IMR-90 (cell line): ENCODE results near the gene ACOT9. TPM values are rescaled to one million over a fixed set of nuclear protein-coding genes. Genes with fewer than 3 reads are reported as not detected.

Source experiments
- ATAC-seq: fragments of 200-7000 bp; cut with Tn5 transposase; 2 replicates; pipeline ENCODE4 v1.9.1; 2020; ENCODE audit warnings: low read depth, mild to moderate bottlenecking, moderate library complexity
- BruUV-seq: library from RNA; stranded (reverse); fragments of 400-500 nt; replicated peaks from 2 replicates; lab custom pipeline; 2021; lab: Mats Ljungman, UMichigan
- CTCF ChIA-PET: fragments of 300-600 bp; formaldehyde crosslinking; extraction: SDS; loops from one replicate; lab custom pipeline; 2021; ENCODE audit warnings: antibody characterized with exemption; lab: Yijun Ruan, JAX
- POLR2A ChIA-PET: fragments of 300-600 bp; sonication (Branson Sonifier 250); formaldehyde crosslinking; loops from one replicate; lab custom pipeline; 2022; ENCODE audit warnings: antibody characterized with exemption; ENCODE audit not compliant: unreplicated experiment; lab: Charles Lee
- DNase-seq: peaks from one replicate; pipeline ENCODE4 v3.0.0; 2013
- H2AFZ ChIP-seq: replicated peaks from 2 replicates; pipeline ENCODE3; 2013; ENCODE audit warnings: low read length, mild to moderate bottlenecking; ENCODE audit not compliant: poor library complexity
- H2AK5ac ChIP-seq: 2 replicates; pipeline ENCODE4 v1.6.1; 2013; ENCODE audit warnings: low read depth, low read length, inconsistent platforms
- H2AK9ac ChIP-seq: replicated peaks from 2 replicates; pipeline ENCODE3; 2013; ENCODE audit warnings: mild to moderate bottlenecking, low read depth, low read length, moderate library complexity; ENCODE audit not compliant: poor library complexity
- H2BK120ac ChIP-seq: 2 replicates; pipeline ENCODE4 v1.6.1; 2013; ENCODE audit warnings: low read depth, low read length, inconsistent platforms
- H2BK15ac ChIP-seq: 3 replicates; pipeline ENCODE4 v1.6.1; 2013; ENCODE audit warnings: low read depth, low read length, inconsistent platforms
- H2BK20ac ChIP-seq: 2 replicates; pipeline ENCODE4 v1.6.1; 2013; ENCODE audit warnings: low read depth, mild to moderate bottlenecking, inconsistent platforms, low read length, moderate library complexity
- H2BK5ac ChIP-seq: 2 replicates; pipeline ENCODE4 v1.6.1; 2013; ENCODE audit warnings: mild to moderate bottlenecking, low read depth, low read length, inconsistent platforms; ENCODE audit not compliant: poor library complexity, severe bottlenecking
- H3K14ac ChIP-seq: replicated peaks from 2 replicates; pipeline ENCODE4 v1.6.1; 2013; ENCODE audit warnings: low read depth, low read length, inconsistent platforms
- H3K18ac ChIP-seq: 2 replicates; pipeline ENCODE4 v1.6.1; 2013; ENCODE audit warnings: low read depth, low read length, control low read depth
- H3K23ac ChIP-seq: 2 replicates; pipeline ENCODE4 v1.6.1; 2013; ENCODE audit warnings: low read depth, low read length, inconsistent platforms
- H3K27ac ChIP-seq: 2 replicates; pipeline ENCODE4 v1.5.1; 2013; ENCODE audit warnings: mild to moderate bottlenecking, control low read depth, low read length; ENCODE audit not compliant: insufficient read depth
- H3K27me3 ChIP-seq: 2 replicates; pipeline ENCODE4 v1.6.1; 2013; ENCODE audit warnings: low read length; ENCODE audit not compliant: control insufficient read depth, insufficient read depth
- H3K36me3 ChIP-seq: 2 replicates; pipeline ENCODE4 v1.6.1; 2013; ENCODE audit warnings: low read length, mixed read lengths; ENCODE audit not compliant: control insufficient read depth, insufficient read depth
- H3K4ac ChIP-seq: 2 replicates; pipeline ENCODE4 v1.6.1; 2013; ENCODE audit warnings: low read depth, low read length, inconsistent platforms
- H3K4me1 ChIP-seq: 2 replicates; pipeline ENCODE4 v1.6.1; 2013; ENCODE audit warnings: low read length, mixed read lengths; ENCODE audit not compliant: control insufficient read depth, insufficient read depth
- H3K4me2 ChIP-seq: 2 replicates; pipeline ENCODE4 v1.6.1; 2013; ENCODE audit warnings: low read depth, mild to moderate bottlenecking, control low read depth, low read length, moderate library complexity
- H3K4me3 ChIP-seq: 2 replicates; pipeline ENCODE4 v1.5.1; 2013; ENCODE audit warnings: low read depth, mild to moderate bottlenecking, control low read depth, low read length, moderate library complexity; ENCODE audit not compliant: insufficient read depth
- H3K56ac ChIP-seq: 2 replicates; pipeline ENCODE4 v1.6.1; 2013; ENCODE audit warnings: low read length, inconsistent platforms; ENCODE audit not compliant: insufficient read depth; ENCODE audit errors: extremely low read depth
- H3K79me1 ChIP-seq, 2 experiments: 2 replicates each; pipeline ENCODE4 v1.6.1; 2013; ENCODE audit warnings: low read length in 2 of 2, inconsistent platforms in 1 of 2, low read depth in 1 of 2
- H3K9ac ChIP-seq: 2 replicates; pipeline ENCODE4 v1.6.1; 2013; ENCODE audit warnings: low read depth, low read length, control low read depth
- H3K9me1 ChIP-seq: 2 replicates; pipeline ENCODE4 v1.6.1; 2013; ENCODE audit warnings: low read length, inconsistent platforms; ENCODE audit not compliant: insufficient read depth
- H3K9me3 ChIP-seq: 2 replicates; pipeline ENCODE4 v1.6.1; 2013; ENCODE audit warnings: low read length; ENCODE audit not compliant: control insufficient read depth, insufficient read depth
- H4K20me1 ChIP-seq: 2 replicates; pipeline ENCODE4 v1.6.1; 2013; ENCODE audit warnings: low read length, inconsistent platforms; ENCODE audit not compliant: insufficient read depth
- H4K5ac ChIP-seq: 2 replicates; pipeline ENCODE4 v1.6.1; 2013; ENCODE audit warnings: mild to moderate bottlenecking, low read depth, low read length, control low read depth
- H4K8ac ChIP-seq, 2 experiments: 2 replicates each; pipeline ENCODE4 v1.6.1; 2013; ENCODE audit warnings: low read depth in 2 of 2, low read length in 2 of 2, control low read depth in 1 of 2, inconsistent platforms in 1 of 2
- H4K91ac ChIP-seq: 2 replicates; pipeline ENCODE4 v1.6.1; 2013; ENCODE audit warnings: low read depth, low read length, inconsistent platforms; ENCODE audit not compliant: insufficient read depth
- BHLHE40 ChIP-seq: fragments of 150-350 bp; IDR thresholded peaks from 2 replicates; pipeline ENCODE4 v1.6.1; 2016; ENCODE audit warnings: mild to moderate bottlenecking, low read depth, low read length
- CEBPB ChIP-seq: IDR thresholded peaks from 2 replicates; pipeline ENCODE4 v1.6.1; 2012; ENCODE audit warnings: low read depth, low read length, improper control_type of control experiment
- CHD1 ChIP-seq: IDR thresholded peaks from 2 replicates; pipeline ENCODE4 v1.6.1; 2012; ENCODE audit warnings: low read depth, low read length, improper control_type of control experiment
- FOS ChIP-seq: fragments of 150-350 bp; IDR thresholded peaks from 2 replicates; pipeline ENCODE4 v1.6.1; 2016; ENCODE audit warnings: low read depth, low read length
- POLR2A ChIP-seq: IDR thresholded peaks from 2 replicates; pipeline ENCODE4 v1.6.1; 2012; ENCODE audit warnings: mild to moderate bottlenecking, low read depth, low read length
- RAD21 ChIP-seq: IDR thresholded peaks from 2 replicates; pipeline ENCODE4 v1.6.1; 2012; ENCODE audit warnings: low read length, improper control_type of control experiment
- WGBS, 2 experiments: methylation state at CpG; one replicate each; pipeline versions ENCODE4 v1.1.5 to v1.1.7; 2013; ENCODE audit warnings: missing lambda C conversion rate in 2 of 2; ENCODE audit not compliant: insufficient read length in 1 of 2; ENCODE audit errors: extremely low coverage in 2 of 2; 5-methylcytosine and 5-hydroxymethylcytosine counted together
- dilution Hi-C: fragments of 300-500 bp; cut with HindIII; formaldehyde crosslinking; loops from one replicate; pipeline ENCODE4 v1.14.3; 2018; ENCODE audit warnings: low sequenced_read_pairs; ENCODE audit not compliant: unreplicated experiment
- in situ Hi-C: fragments of 300-500 bp; cut with MboI; formaldehyde crosslinking; loops from 3 replicates; pipeline ENCODE4 v1.14.3; 2019; ENCODE audit warnings: low sequenced_read_pairs, inconsistent platforms, mixed read lengths
- intact Hi-C: fragments of 100-400 bp; cut with micrococcal nuclease; formaldehyde crosslinking; loops from 2 replicates; pipeline ENCODE4 v1.10.0; 2022
- polyA plus RNA-seq, 3 experiments: library from polyadenylated mRNA; depleted of rRNA; stranded (reverse); fragments of >200 nt; gene quantifications; 2 replicates each; pipeline ENCODE4 v1.2.3, GENCODE V29; 2012; ENCODE audit warnings: low replicate concordance in 1 of 3
- total RNA-seq: library from RNA; depleted of rRNA; stranded (reverse); fragments of >200 nt; gene quantifications from 2 replicates; pipeline ENCODE4 v1.2.3, GENCODE V29; 2012
- TF ChIP-seq, protein P1 (sequence below): fragments of 150-350 bp; IDR thresholded peaks from 2 replicates; pipeline ENCODE4 v1.6.1; 2016; ENCODE audit warnings: low read depth, mild to moderate bottlenecking, low read length, moderate library complexity, borderline replicate concordance

The ACOT9 gene
- total and polyA plus RNA-seq, 2 of the 4 experiments (the other 2 are of a cell fraction), result 43.5 to 47.3 TPM

DNA sequence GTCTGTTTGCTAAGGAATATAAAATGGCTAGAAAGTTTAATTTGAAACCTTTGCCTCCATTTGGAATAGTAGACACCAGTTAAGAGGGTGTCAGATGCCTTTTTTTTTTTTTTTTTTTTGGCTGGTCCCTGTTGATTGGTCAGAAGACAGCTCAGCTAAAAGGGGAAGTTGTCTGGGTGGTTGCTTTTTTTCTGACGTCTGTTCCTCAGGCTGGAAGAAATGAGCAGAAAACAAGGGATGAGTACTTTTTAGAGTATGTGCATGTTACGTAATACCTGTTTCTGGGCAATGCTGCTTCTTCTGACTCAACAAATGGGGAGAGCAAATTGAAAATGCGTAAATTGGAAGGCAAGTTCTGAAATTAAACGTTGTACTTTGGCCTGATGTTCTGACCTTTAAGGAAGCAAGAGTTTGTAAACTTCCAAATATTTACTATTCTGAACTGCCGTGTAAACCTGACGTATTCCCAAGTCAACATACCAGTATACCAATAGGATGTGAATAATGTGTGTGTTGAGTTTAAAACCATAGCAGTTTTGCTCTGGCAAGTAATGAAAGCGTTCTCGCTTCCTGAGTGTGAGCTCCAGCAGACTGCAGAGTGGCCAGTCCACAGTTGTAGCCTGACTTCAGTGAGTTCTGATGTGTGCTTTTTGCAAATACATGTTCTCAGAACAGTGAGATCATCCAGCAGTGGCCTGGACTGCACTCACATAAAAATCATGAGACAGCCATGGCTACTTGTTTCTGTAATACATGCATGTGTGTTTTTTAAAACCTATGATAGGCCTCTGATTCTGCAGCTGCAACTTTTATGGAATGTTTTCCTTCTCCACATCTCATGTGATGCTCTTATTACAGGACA, 41.6 kb upstream of the ACOT9 start:
- Histone ChIP-seq H3K23ac (no peak overlapping the region), H3K4me2 (peak overlapping the region; percentile 97), H3K4me3 (peak overlapping the region; percentile 74), H4K5ac (no peak overlapping the region), H2AFZ (no peak overlapping the region), H2AK9ac (no peak overlapping the region), H2AK5ac (no peak overlapping the region), H4K20me1 (peaks cover 3% of the 10 kb centered on the region; the same call in 1 of the 2 replicates), H3K79me1 (peaks cover 0 to 5% of the 10 kb centered on the region in 2 experiments; a peak in 2 of 4 replicates), H4K8ac (no peak overlapping the region), H3K14ac (no peak overlapping the region), H3K9ac (no peak overlapping the region), H3K27ac (0 out of 2 replicates have a peak overlapping the region, but pooled peaks have one; percentile 10), H3K4me1 (no peaks in the 10 kb centered on the region; the same call in 1 of the 2 replicates), H4K91ac (no peak overlapping the region), H2BK5ac (peak overlapping the region; percentile 35), H3K9me1 (no peaks in the 10 kb centered on the region), H3K9me3 (no peaks in the 10 kb centered on the region), H2BK120ac (no peak overlapping the region), H3K36me3 (peaks cover 2% of the 10 kb centered on the region; the same call in 1 of the 2 replicates), H3K4ac (no peak overlapping the region), H2BK15ac (no peak overlapping the region), H2BK20ac (no peak overlapping the region), H3K56ac (no peak overlapping the region), H3K27me3 (no peaks in the 10 kb centered on the region), H3K18ac (peak overlapping the region; percentile 1; the same call in 1 of the 2 replicates)
- peak; percentile 88 for DNase-seq
- ATAC-seq, result peak; percentile 18; the same call in 1 of the 2 replicates
- TF ChIP-seq RAD21 (no peak), BHLHE40 (no peak), CEBPB (peak; percentile 97), POLR2A (peak; percentile 45), FOS (no peak), CHD1 (0 out of 2 replicates have a peak, but pooled peaks have one; percentile 66)
- TF ChIP-seq, protein P1, sequence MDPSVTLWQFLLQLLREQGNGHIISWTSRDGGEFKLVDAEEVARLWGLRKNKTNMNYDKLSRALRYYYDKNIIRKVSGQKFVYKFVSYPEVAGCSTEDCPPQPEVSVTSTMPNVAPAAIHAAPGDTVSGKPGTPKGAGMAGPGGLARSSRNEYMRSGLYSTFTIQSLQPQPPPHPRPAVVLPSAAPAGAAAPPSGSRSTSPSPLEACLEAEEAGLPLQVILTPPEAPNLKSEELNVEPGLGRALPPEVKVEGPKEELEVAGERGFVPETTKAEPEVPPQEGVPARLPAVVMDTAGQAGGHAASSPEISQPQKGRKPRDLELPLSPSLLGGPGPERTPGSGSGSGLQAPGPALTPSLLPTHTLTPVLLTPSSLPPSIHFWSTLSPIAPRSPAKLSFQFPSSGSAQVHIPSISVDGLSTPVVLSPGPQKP, result no peak
- dilution Hi-C loops, result no loop called here
- no TSS peak for BruUV-seq
- 67% methylated on average over 1 of the region's 8 CpGs; no CpG with 5 or more reads in 1 of the 2 experiments for WGBS, 2 experiments
- in situ Hi-C loops, result loop anchor here (10.0 kb wide), 1 partner anchor 120 kb away; the partner anchor contains the start of genes APOO and CXorf58
- CTCF ChIA-PET, result interaction anchor here (0.6 to 4.6 kb wide), 2 partner anchors 38 to 117 kb away, joined by 3 to 34 read pairs; no protein-coding TSS in a partner anchor
- intact Hi-C loops, result loop anchor here (5.0 kb wide), 2 partner anchors 243 to 268 kb away; partner anchors contain the start of genes EIF2S3 and KLHL15
- POLR2A ChIA-PET, result interaction anchor here (0.6 kb wide), 1 partner anchor 127 kb away, joined by 3 read pairs; no protein-coding TSS in a partner anchor
